SK-N-DZ (cell line): ENCODE data around the gene TFEB.

Experiments
- DNase-seq: peaks from one replicate; pipeline ENCODE4 v3.0.0-alpha.2; 2015; ENCODE audit warnings: low spot score
- small RNA-seq, 2 experiments: library from RNA; depleted of rRNA; stranded (forward); fragments of <200 nt; gene quantifications; one replicate each; pipeline ENCODE3, GENCODE V24; 2014

The TFEB gene

GRCh38 chr6:41638935-41639808 is 96.2 kb downstream of the TFEB start:
- DNase-seq, result no peak

- no peak for DNase-seq
Measured at GRCh38 chr6:41638002-41638934, 97.1 kb downstream of the TFEB start, which contains the start of gene MDFI. Gene MDFI (plus strand): TSS chr6:41638468. CDS start chr6:41638750, 282 bp downstream.

- DNase-seq, result no peak
Measured at GRCh38 chr6:41637194-41638001, 98.0 kb downstream of the TFEB start.

GRCh38 chr6:41636833-41637193 is 98.6 kb downstream of the TFEB start:
- no peak for DNase-seq

GRCh38 chr6:41635365-41635764 is 100.0 kb downstream of the TFEB start:
- no peak for DNase-seq

- no peak for DNase-seq
Measured at GRCh38 chr6:41634657-41635056, 100.8 kb downstream of the TFEB start.

Small RNA genes lying within 50 kb of the gene (small RNA-seq; reads per million reads assigned to genes)
- gene AL365205.3, result 0 reads per million in 2 experiments
